HG03097 (cell line): ENCODE measurements around the gene WBP4.
"Not testable (repeated sequence)": the region's sequence is repeated elsewhere in the genome, so short reads cannot be mapped to it uniquely, and the experiment has no call there.

Experiments
- ATAC-seq: cut with Tn5 transposase; IDR thresholded peaks from one replicate; pipeline ENCODE4 v1.9.1; 2021; ENCODE audit not compliant: unreplicated experiment, low FRiP score

Gene WBP4

GRCh38 chr13:41061075-41061913 lies at the start of gene WBP4:
Gene WBP4 (plus strand): TSS chr13:41061509. CDS start chr13:41061674, 165 bp downstream.
- peak; percentile 69 for ATAC-seq

GRCh38 chr13:41012536-41012935 lies 48.8 kb upstream of the WBP4 start:
- no peak for ATAC-seq

- ATAC-seq, result no peak
These were observed 47.5 kb upstream of the WBP4 start for GRCh38 chr13:41013835-41014234.

GRCh38 chr13:41015920-41016319 lies 45.4 kb upstream of the WBP4 start:
- no peak for ATAC-seq

- no peak for ATAC-seq
These were observed 44.1 kb upstream of the WBP4 start for GRCh38 chr13:41017159-41017558.

- ATAC-seq, result no peak
These were observed 43.3 kb upstream of the WBP4 start for GRCh38 chr13:41017817-41018601.

- no peak for ATAC-seq
These were observed 42.7 kb upstream of the WBP4 start for GRCh38 chr13:41018602-41018948.

GRCh38 chr13:41019011-41019487 lies 42.3 kb upstream of the WBP4 start, which contains the start of gene ELF1:
Gene ELF1 (minus strand): TSS chr13:41019316. CDS start chr13:40982054, 37,262 bp downstream.
- ATAC-seq, result peak; percentile 70

- ATAC-seq, result no peak
These were observed 41.5 kb upstream of the WBP4 start for GRCh38 chr13:41019578-41020347.

- no peak for ATAC-seq
These were observed 35.8 kb upstream of the WBP4 start for GRCh38 chr13:41025518-41025917.

- ATAC-seq, result no peak
These were observed 34.5 kb upstream of the WBP4 start for GRCh38 chr13:41026788-41027187.

- no peak for ATAC-seq
These were observed 33.3 kb upstream of the WBP4 start for GRCh38 chr13:41028051-41028450.

GRCh38 chr13:41029629-41030028 lies 31.7 kb upstream of the WBP4 start:
- no peak for ATAC-seq

GRCh38 chr13:41032691-41033376 lies 28.5 kb upstream of the WBP4 start:
- no peak for ATAC-seq

GRCh38 chr13:41034382-41034781 lies 26.9 kb upstream of the WBP4 start:
- ATAC-seq, result no peak

GRCh38 chr13:41034881-41035280 lies 26.4 kb upstream of the WBP4 start:
- no peak for ATAC-seq

GRCh38 chr13:41036557-41036956 lies 24.8 kb upstream of the WBP4 start:
- not testable (repeated sequence) for ATAC-seq

GRCh38 chr13:41039746-41040145 lies 21.6 kb upstream of the WBP4 start:
- no peak for ATAC-seq

- ATAC-seq, result no peak
These were observed 20.6 kb upstream of the WBP4 start for GRCh38 chr13:41040584-41041334.
